ENCODE data around the gene CDH26. TPM values are rescaled to one million over a fixed set of nuclear protein-coding genes. Genes with fewer than 3 reads are reported as not detected.

Gene CDH26
- total and polyA plus RNA-seq, 2 experiments from 2014 or later, result 2.0 TPM

GRCh38 chr20:59985164-59985563, 26.9 kb downstream of the CDH26 start:
- Histone ChIP-seq H3K9me2 (ENCODE audit: insufficient read depth) (no peaks in the 10 kb centered on the region), H3K79me2 (replicated peaks; ENCODE audit: insufficient read depth) (no peaks in the 10 kb centered on the region), H2AFZ (no peak overlapping the region), H3K36me3 (ENCODE audit: insufficient read depth) (no peaks in the 10 kb centered on the region), H3K27ac (ENCODE audit: low read depth) (no peak overlapping the region), H3K4me3 (no peak overlapping the region), H3K4me2 (no peak overlapping the region), H3K4me1 (ENCODE audit: insufficient read depth) (peaks cover 5% of the 10 kb centered on the region; the same call in 1 of the 2 replicates), H3K27me3 (ENCODE audit: insufficient read depth) (no peaks in the 10 kb centered on the region), H4K20me1 (replicated peaks; ENCODE audit: insufficient read depth) (no peaks in the 10 kb centered on the region), H3F3A (replicated peaks; ENCODE audit: low read depth) (no peaks in the 10 kb centered on the region)
- TF ChIP-seq POLR2AphosphoS5 (IDR thresholded peaks at IDR 0.05; ENCODE audit: low read depth) (no peak), CTCF (conservative IDR thresholded peaks at IDR 0.05; ENCODE audit: low read depth in 2 of 2) (no peak), EZH2phosphoT487 (IDR thresholded peaks at IDR 0.05; ENCODE audit: unreplicated experiment) (no peak), NANOG (IDR thresholded peaks at IDR 0.05; ENCODE audit: borderline replicate concordance) (no peak)
- no peak overlapping the region for H3K27ac Mint-ChIP-seq
- peaks cover 10% of the 10 kb centered on the region; the same call in 2 of the 3 replicates for H3K4me1 Mint-ChIP-seq
- H3K9me3 Mint-ChIP-seq, result no peaks in the 10 kb centered on the region; the same call in 2 of the 3 replicates
- H3K27me3 Mint-ChIP-seq (ENCODE audit: insufficient read depth, low read depth, poor library complexity), result peaks cover 3% of the 10 kb centered on the region
- no peak overlapping the region for H3K4me3 Mint-ChIP-seq
- ATAC-seq (no peak), DNase-seq (ENCODE audit: low spot score) (no peak)
- H3K36me3 Mint-ChIP-seq (ENCODE audit: low read depth), result 0 out of 3 replicates have a peak, but pooled peaks cover 4% of the 10 kb centered on the region

GRCh38 chr20:59985864-59986263, 27.6 kb downstream of the CDH26 start:
- DNase-seq (ENCODE audit: low spot score), result peak; percentile 30
- H3F3A ChIP-seq (replicated peaks; ENCODE audit: low read depth), result no peaks in the 10 kb centered on the region
- Mint-ChIP-seq H3K4me3 (no peak overlapping the region), H3K4me1 (peaks cover 11% of the 10 kb centered on the region; the same call in 2 of the 3 replicates), H3K36me3 (ENCODE audit: low read depth) (0 out of 3 replicates have a peak, but pooled peaks cover 4% of the 10 kb centered on the region), H3K27ac (no peak overlapping the region), H3K9me3 (no peaks in the 10 kb centered on the region; the same call in 2 of the 3 replicates), H3K27me3 (ENCODE audit: insufficient read depth, low read depth, poor library complexity) (peaks cover 3% of the 10 kb centered on the region)
- H4K20me1 ChIP-seq (replicated peaks; ENCODE audit: insufficient read depth), result no peaks in the 10 kb centered on the region
- H3K4me2 ChIP-seq, result no peak overlapping the region
- H3K79me2 ChIP-seq (replicated peaks; ENCODE audit: insufficient read depth), result no peaks in the 10 kb centered on the region
- H3K36me3 ChIP-seq (ENCODE audit: insufficient read depth), result no peaks in the 10 kb centered on the region
- no peaks in the 10 kb centered on the region for H3K9me2 ChIP-seq (ENCODE audit: insufficient read depth)
- H3K27me3 ChIP-seq (ENCODE audit: insufficient read depth), result no peaks in the 10 kb centered on the region
- H3K27ac ChIP-seq (ENCODE audit: low read depth), result no peak overlapping the region
- ATAC-seq, result peak; percentile 73
- peaks cover 5% of the 10 kb centered on the region for H3K4me1 ChIP-seq (ENCODE audit: insufficient read depth)
- H2AFZ ChIP-seq, result no peak overlapping the region
- H3K4me3 ChIP-seq, result no peak overlapping the region
- peak; percentile 62 to 67 for TF ChIP-seq CTCF (conservative IDR thresholded peaks at IDR 0.05; ENCODE audit: low read depth in 2 of 2)
- no peak for TF ChIP-seq ETS1 (IDR thresholded peaks at IDR 0.05)
